Mucosa of stomach (tissue), 1 donor: ENCODE results near the gene CP.

Experiments
- H3K27me3 ChIP-seq: one replicate; pipeline ENCODE4 v1.7.0; 2013; ENCODE audit warnings: mild to moderate bottlenecking, low read length; ENCODE audit not compliant: control insufficient read depth, insufficient read depth
- H3K36me3 ChIP-seq: one replicate; pipeline ENCODE4 v1.7.0; 2013; ENCODE audit warnings: low read length; ENCODE audit not compliant: control insufficient read depth, insufficient read depth
- H3K4me1 ChIP-seq: one replicate; pipeline ENCODE4 v1.7.0; 2013; ENCODE audit warnings: mild to moderate bottlenecking, low read length; ENCODE audit not compliant: control insufficient read depth, insufficient read depth
- H3K4me3 ChIP-seq: one replicate; pipeline ENCODE4 v1.7.0; 2013; ENCODE audit warnings: low read length
- H3K9ac ChIP-seq: one replicate; pipeline ENCODE4 v1.7.0; 2013; ENCODE audit warnings: mild to moderate bottlenecking, low read length, moderate library complexity
- H3K9me3 ChIP-seq: one replicate; pipeline ENCODE4 v1.7.0; 2013; ENCODE audit warnings: mild to moderate bottlenecking, low read length, moderate library complexity; ENCODE audit not compliant: control insufficient read depth
- donor health status: Pancreatic carcinoma.

Gene CP

GRCh38 chr3:149221783-149222517 is at the start of gene CP:
Gene CP, minus strand, starts transcription at chr3:149221829. Its CDS starts 37 bp downstream, at chr3:149221792.
- Histone ChIP-seq H3K36me3 (no peaks in the 10 kb centered on the region), H3K9ac (no peak within 1 kb of the TSS), H3K4me3 (no peak within 1 kb of the TSS), H3K4me1 (no peaks in the 10 kb centered on the region), H3K9me3 (no peaks in the 10 kb centered on the region), H3K27me3 (no peaks in the 10 kb centered on the region)

GRCh38 chr3:149270180-149270579 is 48.6 kb upstream of the CP start:
- Histone ChIP-seq H3K4me1 (peaks cover 11% of the 10 kb centered on the region), H3K9ac (no peak overlapping the region), H3K9me3 (no peaks in the 10 kb centered on the region), H3K27me3 (no peaks in the 10 kb centered on the region), H3K4me3 (no peak overlapping the region), H3K36me3 (no peaks in the 10 kb centered on the region)

GRCh38 chr3:149269687-149270086 is 48.1 kb upstream of the CP start:
- Histone ChIP-seq H3K36me3 (no peaks in the 10 kb centered on the region), H3K4me1 (peaks cover 11% of the 10 kb centered on the region), H3K27me3 (no peaks in the 10 kb centered on the region), H3K4me3 (no peak overlapping the region), H3K9ac (no peak overlapping the region), H3K9me3 (no peaks in the 10 kb centered on the region)

GRCh38 chr3:149267565-149267964 is 45.9 kb upstream of the CP start:
- Histone ChIP-seq H3K4me3 (no peak overlapping the region), H3K9ac (no peak overlapping the region), H3K9me3 (no peaks in the 10 kb centered on the region), H3K4me1 (no peaks in the 10 kb centered on the region), H3K27me3 (no peaks in the 10 kb centered on the region), H3K36me3 (no peaks in the 10 kb centered on the region)

GRCh38 chr3:149266736-149267135 is 45.1 kb upstream of the CP start:
- H3K9me3 ChIP-seq = no peaks in the 10 kb centered on the region
- no peaks in the 10 kb centered on the region for H3K4me1 ChIP-seq
- no peaks in the 10 kb centered on the region for H3K36me3 ChIP-seq
- no peaks in the 10 kb centered on the region for H3K27me3 ChIP-seq
- no peak overlapping the region for H3K4me3 ChIP-seq
- no peak overlapping the region for H3K9ac ChIP-seq

GRCh38 chr3:149263856-149264255 is 42.2 kb upstream of the CP start:
- Histone ChIP-seq H3K9ac (no peak overlapping the region), H3K9me3 (no peaks in the 10 kb centered on the region), H3K4me3 (no peak overlapping the region), H3K36me3 (no peaks in the 10 kb centered on the region), H3K27me3 (no peaks in the 10 kb centered on the region), H3K4me1 (no peaks in the 10 kb centered on the region)

- Histone ChIP-seq H3K9ac (no peak overlapping the region), H3K9me3 (no peaks in the 10 kb centered on the region), H3K27me3 (no peaks in the 10 kb centered on the region)
Measured at GRCh38 chr3:149258714-149259113, 37.1 kb upstream of the CP start.

GRCh38 chr3:149258298-149258697 is 36.7 kb upstream of the CP start:
- Histone ChIP-seq H3K9me3 (no peaks in the 10 kb centered on the region), H3K4me1 (no peaks in the 10 kb centered on the region), H3K4me3 (no peak overlapping the region), H3K27me3 (no peaks in the 10 kb centered on the region), H3K9ac (no peak overlapping the region), H3K36me3 (no peaks in the 10 kb centered on the region)

More at GRCh38 chr3:149258714-149259113, 37.1 kb upstream of the CP start:
- H3K36me3 ChIP-seq = no peaks in the 10 kb centered on the region
- H3K4me3 ChIP-seq = no peak overlapping the region
- H3K4me1 ChIP-seq = no peaks in the 10 kb centered on the region

GRCh38 chr3:149252272-149252671 is 30.6 kb upstream of the CP start:
- H3K4me1 ChIP-seq = peaks cover 8% of the 10 kb centered on the region
- no peaks in the 10 kb centered on the region for H3K36me3 ChIP-seq
- no peak overlapping the region for H3K4me3 ChIP-seq
- H3K9ac ChIP-seq = no peak overlapping the region
- H3K27me3 ChIP-seq = no peaks in the 10 kb centered on the region
- no peaks in the 10 kb centered on the region for H3K9me3 ChIP-seq

GRCh38 chr3:149251186-149251585 is 29.6 kb upstream of the CP start:
- no peak overlapping the region for H3K9ac ChIP-seq
- peaks cover 19% of the 10 kb centered on the region for H3K4me1 ChIP-seq
- no peaks in the 10 kb centered on the region for H3K36me3 ChIP-seq
- H3K4me3 ChIP-seq = no peak overlapping the region
- no peaks in the 10 kb centered on the region for H3K9me3 ChIP-seq
- no peaks in the 10 kb centered on the region for H3K27me3 ChIP-seq

- Histone ChIP-seq H3K4me3 (no peak overlapping the region), H3K9me3 (no peaks in the 10 kb centered on the region), H3K36me3 (no peaks in the 10 kb centered on the region), H3K9ac (no peak overlapping the region), H3K27me3 (no peaks in the 10 kb centered on the region), H3K4me1 (peaks cover 23% of the 10 kb centered on the region)
Measured at GRCh38 chr3:149247929-149248691, 26.5 kb upstream of the CP start.

- Histone ChIP-seq H3K9ac (no peak overlapping the region), H3K4me3 (peak overlapping the region; percentile 6), H3K9me3 (no peaks in the 10 kb centered on the region), H3K36me3 (no peaks in the 10 kb centered on the region), H3K27me3 (no peaks in the 10 kb centered on the region), H3K4me1 (peaks cover 23% of the 10 kb centered on the region)
Measured at GRCh38 chr3:149247008-149247710, 25.5 kb upstream of the CP start.
